Stimulated activated CD4-positive, alpha-beta T cell treated with anti-CD3 and anti-CD28 coated beads, TNF-alpha, amount 100 ng/mL, for 4 hours (primary cell): ENCODE data around the gene ISL2.

Source experiments
- DNase-seq, 3 experiments: peaks; one replicate each; pipeline ENCODE4 v3.0.0-alpha.2; 2020; ENCODE audit warnings: low read depth in 3 of 3

The ISL2 gene

GRCh38 chr15:76376029-76376428 is 39.5 kb downstream of the ISL2 start:
- DNase-seq: no peak

- no peak for DNase-seq
Measured at GRCh38 chr15:76376816-76377215, 40.2 kb downstream of the ISL2 start.

- DNase-seq: no peak
Measured at GRCh38 chr15:76377217-76377616, 40.6 kb downstream of the ISL2 start.

- DNase-seq: no peak
Measured at GRCh38 chr15:76377751-76378150, 41.2 kb downstream of the ISL2 start.

- DNase-seq: no peak
Measured at GRCh38 chr15:76378691-76379090, 42.1 kb downstream of the ISL2 start.

- no peak for DNase-seq
Measured at GRCh38 chr15:76380249-76380648, 43.7 kb downstream of the ISL2 start.

GRCh38 chr15:76381366-76381765 is 44.8 kb downstream of the ISL2 start:
- no peak for DNase-seq

GRCh38 chr15:76382987-76383728 is 46.6 kb downstream of the ISL2 start:
- no peak for DNase-seq

GRCh38 chr15:76384409-76384808 is 47.8 kb downstream of the ISL2 start:
- no peak for DNase-seq

GRCh38 chr15:76386178-76386577 is 49.6 kb downstream of the ISL2 start:
- DNase-seq: no peak

- no peak for DNase-seq
Measured at GRCh38 chr15:76386926-76387325, 50.4 kb downstream of the ISL2 start.

- DNase-seq: no peak
Measured at GRCh38 chr15:76390571-76390970, 54.0 kb downstream of the ISL2 start.

- DNase-seq: no peak
Measured at GRCh38 chr15:76391309-76391708, 54.7 kb downstream of the ISL2 start.

GRCh38 chr15:76391847-76392246 is 55.3 kb downstream of the ISL2 start:
- no peak for DNase-seq
